AG10803 (cell line): ENCODE results near the gene TFPT.

Experiments
- DNase-seq: peaks from one replicate; pipeline ENCODE4 v3.0.0; 2010; ENCODE audit warnings: low read depth
- H3K4me3 ChIP-seq: 2 replicates; pipeline ENCODE4 v1.5.1; 2011; ENCODE audit warnings: mild to moderate bottlenecking, low read length, control low read depth
- TF ChIP-seq, protein P1 (sequence below): conservative IDR thresholded peaks from 2 replicates; pipeline ENCODE4 v1.5.1; 2011; ENCODE audit warnings: mild to moderate bottlenecking, low read length, control low read depth, inconsistent platforms

The TFPT gene

DNA sequence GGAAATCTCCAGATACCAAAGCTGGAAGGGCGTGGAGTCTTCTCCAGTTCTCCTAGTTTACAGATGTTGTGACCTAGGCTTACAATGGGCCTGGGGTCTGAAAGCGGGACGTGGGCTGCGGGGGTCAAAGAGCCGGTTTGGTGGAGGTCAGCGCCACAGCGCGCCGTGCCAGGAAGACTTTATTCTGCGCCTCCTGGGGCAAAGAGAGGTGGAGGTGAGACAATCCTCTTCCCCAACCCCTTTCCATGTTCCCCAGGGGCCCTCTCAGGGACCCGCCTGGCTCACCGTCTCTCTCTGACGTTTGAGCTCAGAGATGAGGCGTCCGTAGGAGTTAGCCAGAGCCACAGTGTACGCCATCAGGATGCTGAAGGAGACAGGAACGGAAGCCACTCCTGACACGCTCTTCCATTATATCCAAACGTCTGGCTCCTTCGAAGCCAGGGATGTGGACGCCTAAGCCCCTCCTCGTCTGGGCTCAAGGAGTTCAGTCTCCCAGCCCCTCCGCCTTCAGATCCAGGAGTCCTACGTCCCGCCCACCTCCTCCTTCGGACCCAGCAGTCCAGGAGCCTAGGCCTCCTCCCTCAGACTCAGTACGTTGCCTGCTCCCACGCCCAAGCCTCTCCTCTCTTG is 44.8 kb upstream of the TFPT start:
- TF ChIP-seq, protein P1, sequence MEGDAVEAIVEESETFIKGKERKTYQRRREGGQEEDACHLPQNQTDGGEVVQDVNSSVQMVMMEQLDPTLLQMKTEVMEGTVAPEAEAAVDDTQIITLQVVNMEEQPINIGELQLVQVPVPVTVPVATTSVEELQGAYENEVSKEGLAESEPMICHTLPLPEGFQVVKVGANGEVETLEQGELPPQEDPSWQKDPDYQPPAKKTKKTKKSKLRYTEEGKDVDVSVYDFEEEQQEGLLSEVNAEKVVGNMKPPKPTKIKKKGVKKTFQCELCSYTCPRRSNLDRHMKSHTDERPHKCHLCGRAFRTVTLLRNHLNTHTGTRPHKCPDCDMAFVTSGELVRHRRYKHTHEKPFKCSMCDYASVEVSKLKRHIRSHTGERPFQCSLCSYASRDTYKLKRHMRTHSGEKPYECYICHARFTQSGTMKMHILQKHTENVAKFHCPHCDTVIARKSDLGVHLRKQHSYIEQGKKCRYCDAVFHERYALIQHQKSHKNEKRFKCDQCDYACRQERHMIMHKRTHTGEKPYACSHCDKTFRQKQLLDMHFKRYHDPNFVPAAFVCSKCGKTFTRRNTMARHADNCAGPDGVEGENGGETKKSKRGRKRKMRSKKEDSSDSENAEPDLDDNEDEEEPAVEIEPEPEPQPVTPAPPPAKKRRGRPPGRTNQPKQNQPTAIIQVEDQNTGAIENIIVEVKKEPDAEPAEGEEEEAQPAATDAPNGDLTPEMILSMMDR: no peak
- H3K4me3 ChIP-seq: peak overlapping the region; percentile 72
- no peak for DNase-seq

DNA sequence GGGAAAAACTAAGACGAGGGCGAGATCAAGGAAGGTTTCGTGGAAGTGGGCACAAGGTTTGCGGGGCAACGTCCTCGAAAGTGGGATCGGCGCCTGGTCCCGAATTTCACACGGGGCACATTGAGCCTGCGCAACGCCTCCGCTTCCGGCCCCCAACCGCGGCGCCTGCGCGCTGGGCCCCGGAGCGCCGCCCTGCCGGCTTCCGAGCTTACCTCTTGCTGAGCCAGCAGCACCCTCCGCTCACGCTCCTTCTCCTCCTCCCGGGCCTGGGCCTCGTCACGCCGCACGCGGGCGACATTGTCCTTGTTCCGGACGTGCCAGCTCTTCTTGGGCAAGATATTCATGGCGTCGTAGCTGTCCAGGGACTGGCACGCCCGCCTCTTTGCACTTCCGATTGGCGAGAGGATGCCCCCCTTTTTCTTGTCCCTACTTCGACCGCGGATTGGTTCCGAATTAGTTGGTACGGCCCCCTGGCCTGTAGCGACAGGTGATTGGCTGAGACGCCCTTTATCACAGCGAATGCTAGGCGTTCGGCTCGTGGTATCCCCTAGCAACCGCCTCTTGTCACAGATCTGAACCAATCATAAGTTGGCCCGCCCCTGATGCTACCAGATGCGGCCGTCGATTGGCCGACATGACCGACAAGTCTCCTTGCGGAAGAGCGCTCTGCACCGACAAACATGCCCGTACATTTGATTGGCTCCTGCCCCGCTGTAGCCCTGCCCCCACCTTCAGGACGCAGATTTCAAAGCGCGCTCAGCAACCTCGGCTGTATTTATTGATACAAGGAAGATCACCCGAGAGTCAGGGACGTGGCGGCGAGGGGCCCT is 44.1 kb upstream of the TFPT start, which contains the start of gene LENG1:
Gene LENG1, minus strand, starts transcription at position 370 of the 830 bp plus-strand sequence. Its CDS starts 26 bp downstream, at position 344.
- TF ChIP-seq, protein P1: peak; percentile 23
- DNase-seq: peak; percentile 100
- peak within 1 kb of the TSS; percentile 87 for H3K4me3 ChIP-seq

DNA sequence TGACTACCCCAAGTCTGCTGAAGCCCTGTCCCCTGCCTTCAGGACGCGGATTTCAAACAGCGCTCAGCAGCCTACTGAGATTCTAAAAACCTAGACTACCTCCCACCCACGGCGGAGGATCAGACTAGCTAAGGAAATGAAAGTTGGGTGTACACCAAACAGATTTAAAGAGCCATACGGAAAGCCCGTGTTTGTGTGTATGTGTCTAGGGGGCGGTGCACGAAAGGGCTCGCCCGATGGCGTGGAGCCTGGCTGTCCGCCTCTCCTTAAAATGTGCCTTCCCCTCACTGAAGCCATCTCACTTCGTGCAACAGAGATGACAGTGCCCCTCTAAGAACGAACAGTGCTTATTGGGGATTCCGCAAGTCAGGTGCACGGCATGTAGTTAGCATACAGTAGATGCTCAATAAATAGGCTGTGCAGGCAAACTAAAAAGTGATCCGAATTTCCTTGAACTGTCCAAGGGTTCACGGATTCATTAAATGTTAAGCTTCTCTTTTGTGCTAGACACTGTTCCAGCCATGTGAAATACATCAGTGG is 43.4 kb upstream of the TFPT start:
- DNase-seq: no peak
- H3K4me3 ChIP-seq: peak overlapping the region; percentile 87
- TF ChIP-seq, protein P1: no peak

DNA sequence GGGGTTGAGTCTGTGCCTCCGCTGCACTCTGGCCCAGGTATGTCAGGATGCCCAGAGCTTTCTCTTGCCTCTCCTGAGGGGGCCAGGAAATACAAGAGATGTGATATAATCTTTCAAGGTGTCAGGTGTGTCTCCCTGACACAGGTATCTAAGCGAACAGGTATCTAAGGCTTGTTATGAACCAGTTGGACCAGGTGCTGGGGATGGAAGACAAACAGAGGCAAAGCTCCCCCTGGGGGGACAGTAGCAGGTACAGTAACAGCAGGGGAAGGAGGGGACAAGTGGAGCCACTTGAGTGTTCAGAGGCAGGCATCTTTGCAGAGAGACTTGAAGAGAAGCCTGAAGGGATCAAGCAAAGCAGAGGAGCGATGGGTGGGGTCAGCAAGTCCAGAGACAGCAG is 41.5 kb upstream of the TFPT start:
- DNase-seq: no peak
- TF ChIP-seq, protein P1: no peak
- H3K4me3 ChIP-seq: no peak overlapping the region

DNA sequence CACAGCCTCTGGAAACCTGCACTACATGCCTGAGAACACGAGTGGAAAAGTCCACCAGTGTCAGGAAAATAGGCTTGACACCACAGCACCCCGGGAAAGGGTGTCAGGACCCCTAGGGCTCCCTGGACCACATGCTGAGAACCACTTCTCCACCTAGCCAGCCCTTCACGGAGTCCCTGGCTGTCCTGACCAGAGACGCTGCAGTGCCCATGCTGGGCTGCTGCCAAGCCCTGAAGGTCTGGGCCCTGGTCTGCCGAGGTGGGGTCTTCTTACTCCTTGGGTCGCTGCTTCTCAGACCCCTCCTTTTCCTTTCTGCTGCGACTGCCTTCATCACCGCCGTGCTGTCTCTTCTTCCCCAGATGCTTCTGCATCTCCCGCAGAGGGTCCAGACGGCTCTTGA is 41.0 kb upstream of the TFPT start:
- no peak for DNase-seq
- TF ChIP-seq, protein P1: no peak
- no peak overlapping the region for H3K4me3 ChIP-seq

DNA sequence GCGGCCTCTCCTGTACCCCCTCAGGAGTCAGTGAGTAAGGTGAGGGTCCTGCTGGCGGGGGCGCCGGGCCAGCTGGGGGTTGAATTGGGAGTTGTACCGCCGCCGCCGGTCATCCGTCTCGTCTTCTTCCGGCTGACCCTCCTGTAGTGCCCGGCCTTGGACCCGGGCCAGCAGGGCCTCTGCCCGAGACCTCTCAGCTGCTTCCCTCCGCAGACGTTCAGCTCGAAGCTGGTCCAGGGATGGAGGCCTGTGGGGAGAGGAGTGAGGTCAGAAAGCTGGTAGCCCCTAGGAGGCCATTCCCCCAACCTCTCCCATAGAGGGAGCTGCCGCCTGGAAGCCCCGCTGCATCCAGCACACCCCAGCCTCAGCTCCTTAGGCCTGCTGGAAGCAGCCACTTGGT is 40.2 kb upstream of the TFPT start:
- no peak for DNase-seq
- TF ChIP-seq, protein P1: no peak
- H3K4me3 ChIP-seq: no peak overlapping the region
